Ascending aorta (tissue), 2 donors: ENCODE results near the gene PPP1R3G. TPM values are rescaled to one million over a fixed set of nuclear protein-coding genes. Genes with fewer than 3 reads are reported as not detected.

Source experiments
- DNase-seq, 2 donors: peaks; one replicate each; pipeline ENCODE4 v3.0.0-alpha.2; 2019; ENCODE audit warnings: low spot score in 2 of 2
- H3K27ac ChIP-seq, 2 donors: fragments of 200-600 bp; sonication (generic); one replicate each; pipeline ENCODE4 v1.5.1; 2016 to 2017; ENCODE audit warnings: mild to moderate bottlenecking in 1 of 2
- H3K27me3 ChIP-seq: fragments of 200-600 bp; sonication (generic); one replicate; pipeline ENCODE4 v1.5.1; 2017
- H3K36me3 ChIP-seq, 2 donors: fragments of 200-600 bp; sonication (generic); one replicate each; pipeline ENCODE4 v1.5.1; 2016
- H3K4me1 ChIP-seq, 2 donors: fragments of 200-600 bp; sonication (generic); one replicate each; pipeline ENCODE4 v1.5.1; 2016 to 2017; ENCODE audit warnings: mild to moderate bottlenecking in 1 of 2
- H3K4me3 ChIP-seq, 2 donors: fragments of 200-600 bp; sonication (generic); one replicate each; pipeline ENCODE4 v1.5.1; 2016 to 2017; ENCODE audit warnings: mild to moderate bottlenecking in 1 of 2
- H3K9me3 ChIP-seq, 2 donors: fragments of 200-600 bp; sonication (generic); one replicate each; pipeline ENCODE4 v1.5.1; 2016
- CTCF ChIP-seq, 3 experiments: fragments of 200-600 bp in 2 of 3; fragments of 450-650 bp in 1 of 3; sonication (generic) in 2 of 3; IDR thresholded peaks; one replicate each; pipeline ENCODE4 v1.5.1; 2016 to 2019; ENCODE audit warnings: antibody characterized with exemption in 3 of 3, mild to moderate bottlenecking in 1 of 3, moderate library complexity in 1 of 3
- intact Hi-C: fragments of 100-400 bp; cut with DNase I; formaldehyde crosslinking; loops from one replicate; pipeline ENCODE4 v1.15.1; 2023
- total RNA-seq: library from RNA; depleted of rRNA; stranded (reverse); fragments of >200 nt; gene quantifications from one replicate; pipeline ENCODE4 v1.1.0, GENCODE V29; 2016

Gene PPP1R3G
- total RNA-seq, 1 donor from 2014 or later, result 1.1 TPM

- Histone ChIP-seq H3K9me3 (no peaks in the 10 kb centered on the region), H3K36me3 (no peaks in the 10 kb centered on the region), H3K27me3 (no peaks in the 10 kb centered on the region), H3K4me3 (no peak overlapping the region), H3K27ac (no peak overlapping the region), H3K4me1 (peaks cover 0 to 5% of the 10 kb centered on the region in 2 donors)
- TF ChIP-seq CTCF (IDR thresholded peaks at IDR 0.05), result no peak
- intact Hi-C loops, result loop anchor here (5.0 to 10.0 kb wide), 2 partner anchors 131 to 766 kb away; no protein-coding TSS in a partner anchor
- DNase-seq, result no peak
These were observed 4.0 kb upstream of the PPP1R3G start for GRCh38 chr6:5081182-5081581.

- no peaks in the 10 kb centered on the region for H3K27me3 ChIP-seq
- intact Hi-C loops, result loop anchor here (5.0 to 10.0 kb wide), 2 partner anchors 130 to 767 kb away; no protein-coding TSS in a partner anchor
- H3K9me3 ChIP-seq, result no peaks in the 10 kb centered on the region
- peaks cover 0 to 7% of the 10 kb centered on the region in 2 donors for H3K4me1 ChIP-seq
- no peaks in the 10 kb centered on the region for H3K36me3 ChIP-seq
- no peak for DNase-seq
- H3K4me3 ChIP-seq, result no peak overlapping the region
- no peak for TF ChIP-seq CTCF (IDR thresholded peaks at IDR 0.05)
- peak overlapping the region in 1 of 2 donors; percentile 39 for H3K27ac ChIP-seq
These were observed 3.2 kb upstream of the PPP1R3G start for GRCh38 chr6:5081955-5082354.

- DNase-seq, result no peak
- Histone ChIP-seq H3K4me3 (no peak overlapping the region), H3K36me3 (no peaks in the 10 kb centered on the region), H3K27me3 (no peaks in the 10 kb centered on the region), H3K27ac (peak overlapping the region in 1 of 2 donors; percentile 71), H3K9me3 (no peaks in the 10 kb centered on the region), H3K4me1 (peaks cover 0 to 7% of the 10 kb centered on the region in 2 donors)
- intact Hi-C loops, result loop anchor here (5.0 to 10.0 kb wide), 2 partner anchors 130 to 768 kb away; no protein-coding TSS in a partner anchor
- TF ChIP-seq CTCF (IDR thresholded peaks at IDR 0.05), result no peak
These were observed 2.4 kb upstream of the PPP1R3G start for GRCh38 chr6:5082487-5083306.

- intact Hi-C loops, result loop anchor here (5.0 to 10.0 kb wide), 2 partner anchors 129 to 768 kb away; no protein-coding TSS in a partner anchor
- Histone ChIP-seq H3K4me1 (peaks cover 0 to 7% of the 10 kb centered on the region in 2 donors), H3K27me3 (no peaks in the 10 kb centered on the region), H3K4me3 (no peak overlapping the region), H3K9me3 (no peaks in the 10 kb centered on the region), H3K27ac (peak overlapping the region in 1 of 2 donors; percentile 71), H3K36me3 (no peaks in the 10 kb centered on the region)
- DNase-seq, result no peak
- no peak for TF ChIP-seq CTCF (IDR thresholded peaks at IDR 0.05)
These were observed 1.9 kb upstream of the PPP1R3G start for GRCh38 chr6:5083307-5083583.

- Histone ChIP-seq H3K27ac (peak overlapping the region; percentile 71 to 79), H3K4me3 (peak overlapping the region; percentile 70 to 73), H3K4me1 (peaks cover 0 to 7% of the 10 kb centered on the region in 2 donors), H3K9me3 (no peaks in the 10 kb centered on the region), H3K36me3 (no peaks in the 10 kb centered on the region), H3K27me3 (no peaks in the 10 kb centered on the region)
- no peak for DNase-seq
- intact Hi-C loops, result loop anchor here (5.0 to 10.0 kb wide), 2 partner anchors 128 to 769 kb away; no protein-coding TSS in a partner anchor
- TF ChIP-seq CTCF (IDR thresholded peaks at IDR 0.05), result no peak
These were observed 1.3 kb upstream of the PPP1R3G start for GRCh38 chr6:5083813-5084359.
